A549 treated with AZD2906 at 1 μM for 4 hours (cell line): ENCODE data around the gene ANKRD33B. TPM values are rescaled to one million over a fixed set of nuclear protein-coding genes. Genes with fewer than 3 reads are reported as not detected.

Experiments used
- total RNA-seq: library from RNA; stranded (reverse); fragments of 200-300 nt; extraction: Qiagen RNA extraction; gene quantifications from 5 replicates; pipeline ENCODE4 v1.2.3, GENCODE V29; 2022

Gene ANKRD33B
- total RNA-seq = 10.2 to 11.6 TPM (median 10.6 TPM) in 5 replicates

GRCh38 chr5:10563945-10564837 is at the start of gene ANKRD33B:
Gene ANKRD33B (plus strand): TSS chr5:10564070. CDS start chr5:10564468, 398 bp downstream.

Other genes with a start within 250 kb of the ANKRD33B start
- 54.8 to 73.9 TPM (median 70.1 TPM) in 5 replicates for gene MARCHF6, start 210.4 kb upstream of the ANKRD33B start, total RNA-seq
- 2.1 to 2.4 TPM (median 2.3 TPM) in 5 replicates for gene ROPN1L, start 122.2 kb upstream of the ANKRD33B start, total RNA-seq
- 57.2 to 59.8 TPM (median 58.9 TPM) in 5 replicates for gene DAP, start 197.2 kb downstream of the ANKRD33B start, total RNA-seq